ENCODE results near the gene IQGAP1.
A peak's percentile ranks its signal among the peaks of the same experiment; 100 is the strongest.
"Not testable (repeated sequence)": the region's sequence is repeated elsewhere in the genome, so short reads cannot be mapped to it uniquely, and the experiment has no call there.

Gene IQGAP1

DNA sequence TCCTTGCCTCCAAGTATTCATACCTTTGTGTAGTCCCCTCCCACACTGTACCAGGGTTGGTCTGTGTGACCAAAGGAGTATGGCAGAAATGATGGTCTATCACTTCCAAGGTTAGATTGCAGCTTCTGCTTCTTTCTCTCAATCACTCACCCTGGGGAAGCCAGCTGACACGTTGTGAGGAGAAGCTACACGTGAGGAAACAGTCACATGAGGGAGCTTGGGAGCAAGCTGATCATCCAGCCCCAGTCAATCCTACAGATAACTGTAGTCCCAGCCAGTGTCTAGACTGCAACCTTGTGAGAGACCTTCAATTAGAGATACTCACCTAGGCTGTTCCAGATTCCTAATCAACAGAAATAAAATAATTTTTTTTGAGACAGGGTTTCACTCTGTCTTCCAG lies 42.2 kb upstream of the IQGAP1 start:
- TF ChIP-seq, protein P1, sequence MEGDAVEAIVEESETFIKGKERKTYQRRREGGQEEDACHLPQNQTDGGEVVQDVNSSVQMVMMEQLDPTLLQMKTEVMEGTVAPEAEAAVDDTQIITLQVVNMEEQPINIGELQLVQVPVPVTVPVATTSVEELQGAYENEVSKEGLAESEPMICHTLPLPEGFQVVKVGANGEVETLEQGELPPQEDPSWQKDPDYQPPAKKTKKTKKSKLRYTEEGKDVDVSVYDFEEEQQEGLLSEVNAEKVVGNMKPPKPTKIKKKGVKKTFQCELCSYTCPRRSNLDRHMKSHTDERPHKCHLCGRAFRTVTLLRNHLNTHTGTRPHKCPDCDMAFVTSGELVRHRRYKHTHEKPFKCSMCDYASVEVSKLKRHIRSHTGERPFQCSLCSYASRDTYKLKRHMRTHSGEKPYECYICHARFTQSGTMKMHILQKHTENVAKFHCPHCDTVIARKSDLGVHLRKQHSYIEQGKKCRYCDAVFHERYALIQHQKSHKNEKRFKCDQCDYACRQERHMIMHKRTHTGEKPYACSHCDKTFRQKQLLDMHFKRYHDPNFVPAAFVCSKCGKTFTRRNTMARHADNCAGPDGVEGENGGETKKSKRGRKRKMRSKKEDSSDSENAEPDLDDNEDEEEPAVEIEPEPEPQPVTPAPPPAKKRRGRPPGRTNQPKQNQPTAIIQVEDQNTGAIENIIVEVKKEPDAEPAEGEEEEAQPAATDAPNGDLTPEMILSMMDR (IDR thresholded peaks at IDR 0.05; ENCODE audit: low read depth, low read length, missing control alignments), result no peak
- in situ Hi-C loops (cut with HindIII; ENCODE audit: low sequenced_read_pairs), result no loop called here
- no peak for DNase-seq (ENCODE audit: low read depth)
- H3K4me3 ChIP-seq (ENCODE audit: low read depth, low read length), result no peak overlapping the region

DNA sequence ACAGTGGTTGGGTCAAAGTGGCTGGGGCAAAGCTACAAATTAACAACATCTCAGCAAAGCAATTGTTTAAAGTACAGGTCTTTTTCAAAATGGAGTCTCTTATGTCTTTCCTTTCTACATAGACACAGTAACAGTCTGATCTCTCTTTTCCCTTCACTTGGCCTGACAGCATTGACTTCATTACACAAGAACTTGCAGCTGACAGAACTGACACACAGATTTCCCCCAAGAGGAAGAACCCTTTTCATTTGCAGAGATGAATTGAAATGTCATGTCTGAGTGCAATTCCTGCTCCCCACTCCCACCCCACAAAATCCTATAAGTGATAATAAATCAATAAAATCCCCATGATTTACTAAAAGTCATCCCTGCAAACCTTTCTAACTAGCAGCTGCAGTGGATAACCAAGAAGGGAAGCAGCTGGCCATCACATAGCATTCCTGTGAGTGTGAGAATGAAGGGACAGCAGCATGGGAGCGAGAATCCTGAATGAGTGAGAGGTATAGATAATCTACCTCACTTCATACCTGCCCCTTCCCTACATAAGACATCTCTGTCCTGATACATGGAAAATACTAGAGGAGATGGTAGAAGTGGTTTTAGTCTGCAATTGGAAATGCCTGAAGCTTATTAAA lies 40.5 kb upstream of the IQGAP1 start:
- in situ Hi-C loops (cut with HindIII; ENCODE audit: low sequenced_read_pairs); H3K4me3 ChIP-seq (ENCODE audit: low read depth, low read length); DNase-seq (ENCODE audit: low read depth): not testable (repeated sequence)

DNA sequence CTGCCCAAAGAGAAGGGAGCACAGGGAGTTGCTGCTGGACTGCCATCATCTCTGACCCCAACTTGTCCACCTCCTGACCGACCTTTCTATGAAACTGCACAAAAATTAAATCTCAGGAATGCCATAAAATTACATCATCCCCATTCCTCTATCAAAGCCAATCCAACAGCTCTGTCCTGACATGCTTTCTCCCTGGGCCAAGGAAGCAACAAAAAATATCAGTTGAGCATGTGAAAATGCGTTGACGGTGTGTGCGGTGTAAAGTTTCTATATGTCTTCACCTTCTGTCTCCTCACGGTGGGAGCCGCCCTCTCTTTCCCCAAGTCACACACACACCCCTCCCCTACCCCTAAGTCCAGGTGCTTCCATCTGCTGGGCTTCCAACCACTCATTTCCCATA lies 39.6 kb upstream of the IQGAP1 start:
- no peak overlapping the region for H3K4me3 ChIP-seq (ENCODE audit: low read depth, low read length)
- no peak for DNase-seq (ENCODE audit: low read depth)
- TF ChIP-seq, protein P1 (IDR thresholded peaks at IDR 0.05; ENCODE audit: low read depth, low read length, missing control alignments), result no peak
- in situ Hi-C loops (cut with HindIII; ENCODE audit: low sequenced_read_pairs), result no loop called here

DNA sequence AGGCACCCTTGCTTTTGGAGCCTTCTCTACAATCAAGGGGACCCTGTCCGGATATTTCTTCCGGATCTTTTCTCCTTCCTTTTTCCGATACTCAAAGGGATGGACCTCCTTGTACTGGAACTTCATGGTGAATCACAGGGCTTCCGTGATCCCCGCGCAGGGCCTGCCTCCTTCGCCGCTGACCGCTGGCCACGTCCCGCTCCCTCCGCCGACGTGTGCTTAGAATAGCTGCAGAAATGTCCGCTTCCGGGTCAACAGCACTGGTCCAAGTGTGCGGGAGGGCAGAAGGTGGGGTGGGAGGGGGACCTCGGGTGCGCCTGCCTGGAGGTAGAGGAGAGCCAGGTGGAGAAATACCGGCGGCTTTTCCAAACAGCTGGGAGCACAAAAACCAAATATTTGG lies 39.0 kb upstream of the IQGAP1 start:
- TF ChIP-seq, protein P1 (IDR thresholded peaks at IDR 0.05; ENCODE audit: low read depth, low read length, missing control alignments), result no peak
- no peak for DNase-seq (ENCODE audit: low read depth)
- no peak overlapping the region for H3K4me3 ChIP-seq (ENCODE audit: low read depth, low read length)
- in situ Hi-C loops (cut with HindIII; ENCODE audit: low sequenced_read_pairs), result no loop called here

DNA sequence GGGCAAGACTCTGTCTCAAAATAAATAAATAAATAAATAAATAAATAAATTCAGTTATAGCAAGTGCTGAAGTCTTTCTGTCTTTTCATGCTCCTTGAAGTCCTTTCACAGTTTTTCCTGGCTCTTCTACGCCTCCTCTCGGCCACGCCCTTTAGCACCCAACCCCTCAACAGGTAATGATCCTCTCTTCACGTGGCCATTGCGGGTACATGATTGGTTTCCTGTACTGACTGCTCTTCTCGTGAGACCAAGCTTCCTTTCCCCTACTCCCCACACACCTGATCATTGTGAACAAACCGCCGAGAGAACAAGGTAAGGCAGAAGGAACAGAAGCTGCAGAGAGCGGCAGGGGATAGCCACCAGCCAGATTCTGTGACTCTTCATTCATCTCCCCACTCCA lies 38.2 kb upstream of the IQGAP1 start:
- in situ Hi-C loops (cut with HindIII; ENCODE audit: low sequenced_read_pairs), result loop anchor here (5.0 kb wide), 1 partner anchor 87 kb away; no protein-coding TSS in a partner anchor
- DNase-seq (ENCODE audit: low read depth), result no peak
- TF ChIP-seq, protein P1 (IDR thresholded peaks at IDR 0.05; ENCODE audit: low read depth, low read length, missing control alignments), result no peak

DNA sequence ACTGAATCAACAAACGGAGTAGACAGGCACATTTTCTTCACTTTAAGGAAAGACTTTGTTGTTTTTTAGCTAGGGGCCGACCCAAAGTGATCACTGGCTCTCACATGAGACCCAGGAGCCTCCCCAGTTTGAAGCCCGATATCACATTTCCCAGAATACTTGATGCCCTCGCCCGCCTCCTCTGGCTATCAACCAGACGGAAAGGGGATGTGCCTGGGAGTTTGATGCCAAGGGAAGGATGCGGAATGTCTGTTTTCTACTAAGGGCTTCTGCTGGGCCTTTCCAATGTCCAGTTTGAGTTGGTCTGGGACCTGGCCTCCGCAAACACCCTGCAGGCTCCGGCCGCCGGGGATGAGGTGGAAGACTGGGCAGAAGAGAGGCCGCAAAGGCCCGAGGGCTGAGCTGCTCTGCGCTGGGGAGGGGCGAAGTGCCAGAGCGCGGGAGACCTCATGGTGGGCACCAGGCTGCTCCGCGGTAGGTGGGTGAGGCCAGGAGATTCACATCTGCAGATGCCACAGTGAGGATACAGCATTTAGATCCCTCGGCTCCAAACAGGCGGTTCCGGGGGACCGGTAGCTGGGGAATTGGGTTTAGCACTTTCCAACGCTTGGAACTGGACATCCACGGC lies 36.4 kb upstream of the IQGAP1 start:
- peak overlapping the region; percentile 88 for H3K4me3 ChIP-seq (ENCODE audit: low read depth, low read length)
- in situ Hi-C loops (cut with HindIII; ENCODE audit: low sequenced_read_pairs), result loop anchor here (5.0 kb wide), 1 partner anchor 86 kb away; no protein-coding TSS in a partner anchor
- no peak for DNase-seq (ENCODE audit: low read depth)
- TF ChIP-seq, protein P1 (IDR thresholded peaks at IDR 0.05; ENCODE audit: low read depth, low read length, missing control alignments), result no peak

More for the DNA sequence above, 38.2 kb upstream of the IQGAP1 start:
- no peak overlapping the region for H3K4me3 ChIP-seq (ENCODE audit: low read depth, low read length)

Data from astrocyte of the cerebellum (primary cell).